AG09319 (cell line): ENCODE measurements around the gene CEMIP.

Source experiments
- DNase-seq: peaks from one replicate; pipeline ENCODE4 v3.0.0-alpha.2; 2010; ENCODE audit warnings: low read depth; ENCODE audit errors: extremely low read depth
- CTCF ChIP-seq: IDR thresholded peaks from 2 replicates; pipeline ENCODE4 v1.5.1; 2011; ENCODE audit warnings: low read depth, mild to moderate bottlenecking, inconsistent platforms, low read length, moderate library complexity

Gene CEMIP

GRCh38 chr15:80967451-80967850, 188.3 kb downstream of the CEMIP start:
- TF ChIP-seq CTCF, result no peak
- DNase-seq, result no peak

GRCh38 chr15:80967991-80968510, 188.9 kb downstream of the CEMIP start:
- TF ChIP-seq CTCF, result no peak
- no peak for DNase-seq

DNA sequence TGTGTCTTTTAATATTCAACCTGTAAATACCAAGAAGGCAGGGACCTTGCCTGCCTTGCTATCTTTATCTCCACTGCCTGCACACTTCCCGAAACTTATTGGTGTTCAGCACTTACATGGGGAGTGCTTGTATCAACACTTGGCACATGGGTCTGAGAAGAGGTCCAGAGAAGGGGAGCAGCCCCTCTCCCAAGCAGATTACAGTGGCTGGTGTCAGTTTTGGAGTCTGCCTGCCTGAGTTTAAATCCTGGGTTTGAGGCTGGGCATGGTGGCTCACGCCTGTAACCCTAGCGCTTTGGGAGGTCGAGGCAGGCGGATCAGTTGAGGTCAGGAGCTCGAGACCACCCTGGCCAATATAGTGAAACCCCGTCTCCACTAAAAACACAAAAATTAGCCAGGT, 190.1 kb downstream of the CEMIP start:
- TF ChIP-seq CTCF, result no peak
- DNase-seq, result no peak

- no peak for DNase-seq
- TF ChIP-seq CTCF, result peak; percentile 67
These were observed 191.0 kb downstream of the CEMIP start for GRCh38 chr15:80970018-80970657.

DNA sequence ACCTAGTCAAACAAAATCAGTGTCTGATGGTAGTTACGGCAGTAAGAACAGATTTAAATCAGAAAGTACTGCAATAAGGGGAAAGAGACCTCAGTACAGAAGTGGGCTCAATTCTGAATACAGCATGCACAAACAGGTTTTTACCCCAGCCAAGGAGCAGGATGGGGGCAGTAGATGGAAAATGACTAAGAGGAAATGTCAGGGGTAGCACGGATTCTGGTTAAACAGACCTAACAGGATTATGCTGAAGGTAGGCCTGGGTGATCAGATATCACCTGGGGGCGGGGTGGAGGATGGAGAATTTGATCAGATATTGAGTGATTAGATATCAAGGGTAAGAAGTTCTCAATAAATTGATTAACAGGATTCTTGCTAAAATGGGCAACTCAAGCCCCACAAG, 191.5 kb downstream of the CEMIP start:
- DNase-seq, result no peak
- TF ChIP-seq CTCF, result no peak

GRCh38 chr15:80971143-80971542, 192.0 kb downstream of the CEMIP start:
- no peak for DNase-seq
- TF ChIP-seq CTCF, result no peak

DNA sequence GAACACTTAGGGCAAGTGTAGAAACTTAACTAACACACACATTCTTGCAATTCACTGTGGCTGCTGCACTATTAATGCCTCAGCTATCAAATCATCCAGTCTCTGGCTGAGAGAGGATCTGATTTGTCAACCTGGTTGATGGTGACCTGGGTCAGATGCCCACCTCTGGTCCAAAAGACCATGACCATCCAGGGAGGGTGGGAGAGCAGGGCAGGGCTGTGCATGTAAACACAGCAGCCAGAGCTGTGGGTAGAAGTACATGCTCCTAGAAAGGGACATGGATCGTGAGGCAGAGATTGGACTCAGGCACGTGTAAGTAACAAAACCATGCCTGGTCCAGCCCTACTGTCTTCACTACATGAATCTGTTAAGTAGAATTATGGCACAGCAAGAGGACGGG, 193.1 kb downstream of the CEMIP start:
- TF ChIP-seq CTCF, result no peak
- no peak for DNase-seq
